Measurements from ENCODE around the gene TMEM62. TPM values are rescaled to one million over a fixed set of nuclear protein-coding genes. Genes with fewer than 3 reads are reported as not detected.

TMEM62 gene
- 3.5 and 4.0 TPM in 2 replicates for total RNA-seq (2021; fragmentation: NEBNext Ultra II Directional; extraction: Animal tissue kit (Norgen Biotek cat#: 25700))
- 2.0 TPM in 2 replicates for polyA plus RNA-seq (2011; rRNA removed)
- 2.2 TPM for polyA plus RNA-seq (2011; cell fraction: cytosol; rRNA removed)
- polyA plus RNA-seq (2011; cell fraction: nucleus; rRNA removed): 2.9 TPM
- 1.7 to 2.8 TPM (median 2.3 TPM) in 4 replicates for polyA plus RNA-seq (2012, experiment 1 of 2)
- polyA plus RNA-seq (2012, experiment 2 of 2): 2.0 TPM
- 4.7 TPM for polyA plus RNA-seq (2013, experiment 1 of 2)
- 4.9 TPM for polyA plus RNA-seq (2013, experiment 2 of 2)
- 1.8 and 2.5 TPM in 2 replicates for polyA minus RNA-seq (2011; rRNA and poly(A)+ RNA removed)
- polyA minus RNA-seq (2011; cell fraction: cytosol; rRNA and poly(A)+ RNA removed): 3.6 TPM
- polyA minus RNA-seq (2011; cell fraction: nucleus; rRNA and poly(A)+ RNA removed): 5.5 TPM
- long read RNA-seq, experiment 1, partial matches to known transcripts: 1 of 3 reads
- long read RNA-seq, experiment 1, other reads (novel, unspliced or antisense): 2 of 3 reads
- long read RNA-seq, experiment 2, partial matches to known transcripts: 1 of 1 reads
- long read RNA-seq, experiment 2, other reads (novel, unspliced or antisense): 0 of 1 reads

GRCh38 chr15:43133430-43134156 lies at the start of gene TMEM62:
Gene TMEM62 (plus strand): TSS chr15:43133586. CDS start chr15:43133803, 217 bp downstream.
- peak within 1 kb of the TSS; percentile 58 to 84 (median 69) for H3K4me3 ChIP-seq (ENCODE audit: extremely low read depth in 1 of 4, insufficient read depth in 2 of 4, low read depth in 3 of 4, low read length in 4 of 4)
- TF ChIP-seq SIN3A (conservative IDR thresholded peaks at IDR 0.05 in 1 of 2, IDR thresholded peaks at IDR 0.05 in 1 of 2; ENCODE audit: low read depth in 1 of 2, low read length in 2 of 2) (0 out of 4 replicates have a peak, but pooled peaks of 1 of the 2 experiments have one; percentile 19), USF2 (IDR thresholded peaks at IDR 0.05; ENCODE audit: low read length) (no peak), POLR2A (IDR thresholded peaks at IDR 0.05; ENCODE audit: control extremely low read depth in 1 of 2, low read depth in 2 of 2, low read length in 2 of 2) (peak in 1 of 2 experiments; percentile 58; a peak in 2 of 3 replicates), SUZ12 (IDR thresholded peaks at IDR 0.05; ENCODE audit: low read length) (peak; percentile 71), KDM4A (IDR thresholded peaks at IDR 0.05; ENCODE audit: low read depth, low read length, severe bottlenecking) (peak; percentile 93), RBBP5 (IDR thresholded peaks at IDR 0.05; ENCODE audit: borderline replicate concordance, low read depth, low read length) (0 out of 2 replicates have a peak, but pooled peaks have one; percentile 43), PHF8 (conservative IDR thresholded peaks at IDR 0.05; ENCODE audit: low read depth, low read length) (peak; percentile 56)

More at GRCh38 chr15:43133430-43134156, at the start of gene TMEM62:
- Histone ChIP-seq H3K79me2 (ENCODE audit: control insufficient read depth in 1 of 2, insufficient read depth in 2 of 2, low read length in 2 of 2) (no peaks in the 10 kb centered on the region), H3K56ac (replicated peaks; ENCODE audit: insufficient read length, low read depth, low read length) (no peak within 1 kb of the TSS), H4K5ac (ENCODE audit: insufficient read length, low read depth, low read length) (no peak within 1 kb of the TSS), H4K20me1 (replicated peaks in 1 of 2; ENCODE audit: control insufficient read depth in 1 of 2, insufficient read depth in 2 of 2, low read length in 2 of 2) (no peaks in the 10 kb centered on the region), H3K4ac (replicated peaks; ENCODE audit: insufficient read length, low read depth, low read length) (no peak within 1 kb of the TSS), H3K27me3 (replicated peaks in 1 of 4; ENCODE audit: control insufficient read depth in 3 of 4, extremely low read depth in 1 of 4, insufficient read depth in 3 of 4, low read length in 3 of 4) (peaks cover 2 to 27% (median 16%) of the 10 kb centered on the region in 4 experiments; a peak in 6 of 7 replicates), H3K18ac (ENCODE audit: extremely low read depth, low read length) (peak within 1 kb of the TSS; percentile 38), H2BK120ac (replicated peaks; ENCODE audit: low read depth, low read length) (no peak within 1 kb of the TSS), H4K8ac (ENCODE audit: extremely low read depth, insufficient read depth, low read length) (peak within 1 kb of the TSS; percentile 62), H3K9ac (replicated peaks in 1 of 4; ENCODE audit: extremely low read depth in 1 of 4, low read depth in 3 of 4, low read length in 3 of 4) (peak within 1 kb of the TSS in 3 of 4 experiments; percentile 20 to 51 (median 29); a peak in 4 of 7 replicates), H3K27ac (ENCODE audit: low read depth, low read length) (no peak within 1 kb of the TSS), H3K14ac (ENCODE audit: insufficient read length) (no peak within 1 kb of the TSS), H3K4me1 (replicated peaks in 1 of 4; ENCODE audit: control insufficient read depth in 3 of 4, insufficient read depth in 4 of 4, low read length in 3 of 4) (peaks cover 0 to 6% (median 2%) of the 10 kb centered on the region in 4 experiments; a peak in 2 of 7 replicates), H3K36me3 (ENCODE audit: control insufficient read depth in 2 of 4, insufficient read depth in 4 of 4, low read length in 3 of 4) (no peaks in the 10 kb centered on the region), H3K23ac (ENCODE audit: insufficient read length) (no peak within 1 kb of the TSS), H3K23me2 (ENCODE audit: low read depth, low read length) (peaks cover 9% of the 10 kb centered on the region; the same call in 1 of the 2 replicates), H3K79me1 (ENCODE audit: low read depth, low read length) (no peaks in the 10 kb centered on the region), H2BK15ac (ENCODE audit: low read length) (no peak within 1 kb of the TSS), H2AFZ (ENCODE audit: low read length) (peak within 1 kb of the TSS; percentile 73), H3K4me2 (ENCODE audit: insufficient read depth in 1 of 2, low read depth in 2 of 2, low read length in 2 of 2) (peak within 1 kb of the TSS; percentile 44 to 66), H3K9me3 (ENCODE audit: insufficient read depth in 2 of 2, low read depth in 1 of 2, low read length in 1 of 2) (peaks cover 0 to 3% of the 10 kb centered on the region in 2 experiments; a peak in 1 of 4 replicates), H4K91ac (replicated peaks; ENCODE audit: insufficient read length, low read length) (no peak within 1 kb of the TSS), H2AK5ac (ENCODE audit: low read depth, low read length) (no peak within 1 kb of the TSS), H2BK5ac (ENCODE audit: low read depth, low read length) (no peak within 1 kb of the TSS), H2BK12ac (ENCODE audit: low read depth, low read length) (no peak within 1 kb of the TSS), H2BK20ac (ENCODE audit: low read length) (no peak within 1 kb of the TSS)
- no peak for FAIRE-seq
- WGBS, 2 experiments (ENCODE audit: extremely low coverage in 1 of 2, insufficient coverage in 1 of 2, insufficient read length in 1 of 2, insufficient replicate concordance in 2 of 2, low coverage in 1 of 2, low lambda C conversion rate in 2 of 2, missing lambda C conversion rate in 1 of 2): 1% methylated on average over 59 of the region's 66 CpGs; no CpG with 5 or more reads in 1 of the 2 experiments
- POLR2A ChIA-PET (ENCODE audit: partially characterized antibody): no interaction called here
- DNase-seq (ENCODE audit: low read depth in 1 of 2, low spot score in 2 of 2): peak in 1 of 2 experiments; percentile 78
- CTCF ChIA-PET (ENCODE audit: partially characterized antibody): interaction anchor here (1.1 kb wide), 1 partner anchor 10 kb away, joined by 3 read pairs; no protein-coding TSS in a partner anchor
